IMR-90 (cell line): ENCODE data around the gene SLC7A10. TPM values are rescaled to one million over a fixed set of nuclear protein-coding genes. Genes with fewer than 3 reads are reported as not detected.

Experiments used
- ATAC-seq: fragments of 200-7000 bp; cut with Tn5 transposase; 2 replicates; pipeline ENCODE4 v1.9.1; 2020; ENCODE audit warnings: low read depth, mild to moderate bottlenecking, moderate library complexity
- BruUV-seq: library from RNA; stranded (reverse); fragments of 400-500 nt; replicated peaks from 2 replicates; lab custom pipeline; 2021; lab: Mats Ljungman, UMichigan
- CTCF ChIA-PET: fragments of 300-600 bp; formaldehyde crosslinking; extraction: SDS; loops from one replicate; lab custom pipeline; 2021; ENCODE audit warnings: antibody characterized with exemption; lab: Yijun Ruan, JAX
- POLR2A ChIA-PET: fragments of 300-600 bp; sonication (Branson Sonifier 250); formaldehyde crosslinking; loops from one replicate; lab custom pipeline; 2022; ENCODE audit warnings: antibody characterized with exemption; ENCODE audit not compliant: unreplicated experiment; lab: Charles Lee
- DNase-seq: peaks from one replicate; pipeline ENCODE4 v3.0.0; 2013
- H2AFZ ChIP-seq: replicated peaks from 2 replicates; pipeline ENCODE3; 2013; ENCODE audit warnings: low read length, mild to moderate bottlenecking; ENCODE audit not compliant: poor library complexity
- H2AK5ac ChIP-seq: 2 replicates; pipeline ENCODE4 v1.6.1; 2013; ENCODE audit warnings: low read depth, low read length, inconsistent platforms
- H2AK9ac ChIP-seq: replicated peaks from 2 replicates; pipeline ENCODE3; 2013; ENCODE audit warnings: mild to moderate bottlenecking, low read depth, low read length, moderate library complexity; ENCODE audit not compliant: poor library complexity
- H2BK120ac ChIP-seq: 2 replicates; pipeline ENCODE4 v1.6.1; 2013; ENCODE audit warnings: low read depth, low read length, inconsistent platforms
- H2BK15ac ChIP-seq: 3 replicates; pipeline ENCODE4 v1.6.1; 2013; ENCODE audit warnings: low read depth, low read length, inconsistent platforms
- H2BK20ac ChIP-seq: 2 replicates; pipeline ENCODE4 v1.6.1; 2013; ENCODE audit warnings: low read depth, mild to moderate bottlenecking, inconsistent platforms, low read length, moderate library complexity
- H2BK5ac ChIP-seq: 2 replicates; pipeline ENCODE4 v1.6.1; 2013; ENCODE audit warnings: mild to moderate bottlenecking, low read depth, low read length, inconsistent platforms; ENCODE audit not compliant: poor library complexity, severe bottlenecking
- H3K14ac ChIP-seq: replicated peaks from 2 replicates; pipeline ENCODE4 v1.6.1; 2013; ENCODE audit warnings: low read depth, low read length, inconsistent platforms
- H3K18ac ChIP-seq: 2 replicates; pipeline ENCODE4 v1.6.1; 2013; ENCODE audit warnings: low read depth, low read length, control low read depth
- H3K23ac ChIP-seq: 2 replicates; pipeline ENCODE4 v1.6.1; 2013; ENCODE audit warnings: low read depth, low read length, inconsistent platforms
- H3K27ac ChIP-seq: 2 replicates; pipeline ENCODE4 v1.5.1; 2013; ENCODE audit warnings: mild to moderate bottlenecking, control low read depth, low read length; ENCODE audit not compliant: insufficient read depth
- H3K27me3 ChIP-seq: 2 replicates; pipeline ENCODE4 v1.6.1; 2013; ENCODE audit warnings: low read length; ENCODE audit not compliant: control insufficient read depth, insufficient read depth
- H3K36me3 ChIP-seq: 2 replicates; pipeline ENCODE4 v1.6.1; 2013; ENCODE audit warnings: low read length, mixed read lengths; ENCODE audit not compliant: control insufficient read depth, insufficient read depth
- H3K4ac ChIP-seq: 2 replicates; pipeline ENCODE4 v1.6.1; 2013; ENCODE audit warnings: low read depth, low read length, inconsistent platforms
- H3K4me1 ChIP-seq: 2 replicates; pipeline ENCODE4 v1.6.1; 2013; ENCODE audit warnings: low read length, mixed read lengths; ENCODE audit not compliant: control insufficient read depth, insufficient read depth
- H3K4me2 ChIP-seq: 2 replicates; pipeline ENCODE4 v1.6.1; 2013; ENCODE audit warnings: low read depth, mild to moderate bottlenecking, control low read depth, low read length, moderate library complexity
- H3K4me3 ChIP-seq: 2 replicates; pipeline ENCODE4 v1.5.1; 2013; ENCODE audit warnings: low read depth, mild to moderate bottlenecking, control low read depth, low read length, moderate library complexity; ENCODE audit not compliant: insufficient read depth
- H3K56ac ChIP-seq: 2 replicates; pipeline ENCODE4 v1.6.1; 2013; ENCODE audit warnings: low read length, inconsistent platforms; ENCODE audit not compliant: insufficient read depth; ENCODE audit errors: extremely low read depth
- H3K79me1 ChIP-seq, 2 experiments: 2 replicates each; pipeline ENCODE4 v1.6.1; 2013; ENCODE audit warnings: low read length in 2 of 2, inconsistent platforms in 1 of 2, low read depth in 1 of 2
- H3K9ac ChIP-seq: 2 replicates; pipeline ENCODE4 v1.6.1; 2013; ENCODE audit warnings: low read depth, low read length, control low read depth
- H3K9me1 ChIP-seq: 2 replicates; pipeline ENCODE4 v1.6.1; 2013; ENCODE audit warnings: low read length, inconsistent platforms; ENCODE audit not compliant: insufficient read depth
- H3K9me3 ChIP-seq: 2 replicates; pipeline ENCODE4 v1.6.1; 2013; ENCODE audit warnings: low read length; ENCODE audit not compliant: control insufficient read depth, insufficient read depth
- H4K20me1 ChIP-seq: 2 replicates; pipeline ENCODE4 v1.6.1; 2013; ENCODE audit warnings: low read length, inconsistent platforms; ENCODE audit not compliant: insufficient read depth
- H4K5ac ChIP-seq: 2 replicates; pipeline ENCODE4 v1.6.1; 2013; ENCODE audit warnings: mild to moderate bottlenecking, low read depth, low read length, control low read depth
- H4K8ac ChIP-seq, 2 experiments: 2 replicates each; pipeline ENCODE4 v1.6.1; 2013; ENCODE audit warnings: low read depth in 2 of 2, low read length in 2 of 2, control low read depth in 1 of 2, inconsistent platforms in 1 of 2
- H4K91ac ChIP-seq: 2 replicates; pipeline ENCODE4 v1.6.1; 2013; ENCODE audit warnings: low read depth, low read length, inconsistent platforms; ENCODE audit not compliant: insufficient read depth
- BHLHE40 ChIP-seq: fragments of 150-350 bp; IDR thresholded peaks from 2 replicates; pipeline ENCODE4 v1.6.1; 2016; ENCODE audit warnings: mild to moderate bottlenecking, low read depth, low read length
- CEBPB ChIP-seq: IDR thresholded peaks from 2 replicates; pipeline ENCODE4 v1.6.1; 2012; ENCODE audit warnings: low read depth, low read length, improper control_type of control experiment
- CHD1 ChIP-seq: IDR thresholded peaks from 2 replicates; pipeline ENCODE4 v1.6.1; 2012; ENCODE audit warnings: low read depth, low read length, improper control_type of control experiment
- FOS ChIP-seq: fragments of 150-350 bp; IDR thresholded peaks from 2 replicates; pipeline ENCODE4 v1.6.1; 2016; ENCODE audit warnings: low read depth, low read length
- MAFK ChIP-seq: IDR thresholded peaks from 2 replicates; pipeline ENCODE4 v1.6.1; 2012; ENCODE audit warnings: low read depth, low read length, improper control_type of control experiment
- MAZ ChIP-seq: IDR thresholded peaks from 2 replicates; pipeline ENCODE4 v1.6.1; 2012; ENCODE audit warnings: low read depth, mild to moderate bottlenecking, low read length, improper control_type of control experiment, moderate library complexity, borderline replicate concordance
- MXI1 ChIP-seq: IDR thresholded peaks from 2 replicates; pipeline ENCODE4 v1.6.1; 2012; ENCODE audit warnings: low read depth, mild to moderate bottlenecking, low read length, moderate library complexity, borderline replicate concordance
- NFE2L2 ChIP-seq: fragments of 150-350 bp; IDR thresholded peaks from 2 replicates; pipeline ENCODE4 v1.6.1; 2016; ENCODE audit warnings: low read depth, mild to moderate bottlenecking, low read length
- POLR2A ChIP-seq: IDR thresholded peaks from 2 replicates; pipeline ENCODE4 v1.6.1; 2012; ENCODE audit warnings: mild to moderate bottlenecking, low read depth, low read length
- RAD21 ChIP-seq: IDR thresholded peaks from 2 replicates; pipeline ENCODE4 v1.6.1; 2012; ENCODE audit warnings: low read length, improper control_type of control experiment
- RCOR1 ChIP-seq: IDR thresholded peaks from 2 replicates; pipeline ENCODE4 v1.6.1; 2012; ENCODE audit warnings: mild to moderate bottlenecking, low read length, improper control_type of control experiment; ENCODE audit not compliant: insufficient replicate concordance
- RFX5 ChIP-seq: IDR thresholded peaks from 2 replicates; pipeline ENCODE4 v1.8.0; 2012; ENCODE audit warnings: low read depth, mild to moderate bottlenecking, low read length, moderate library complexity
- SMC3 ChIP-seq: fragments of 150-350 bp; IDR thresholded peaks from 2 replicates; pipeline ENCODE4 v1.6.1; 2016; ENCODE audit warnings: low read depth, mild to moderate bottlenecking, antibody characterized with exemption, low read length, moderate library complexity
- WGBS, 2 experiments: methylation state at CpG; one replicate each; pipeline versions ENCODE4 v1.1.5 to v1.1.7; 2013; ENCODE audit warnings: missing lambda C conversion rate in 2 of 2; ENCODE audit not compliant: insufficient read length in 1 of 2; ENCODE audit errors: extremely low coverage in 2 of 2; 5-methylcytosine and 5-hydroxymethylcytosine counted together
- dilution Hi-C: fragments of 300-500 bp; cut with HindIII; formaldehyde crosslinking; loops from one replicate; pipeline ENCODE4 v1.14.3; 2018; ENCODE audit warnings: low sequenced_read_pairs; ENCODE audit not compliant: unreplicated experiment
- in situ Hi-C: fragments of 300-500 bp; cut with MboI; formaldehyde crosslinking; loops from 3 replicates; pipeline ENCODE4 v1.14.3; 2019; ENCODE audit warnings: low sequenced_read_pairs, inconsistent platforms, mixed read lengths
- intact Hi-C: fragments of 100-400 bp; cut with micrococcal nuclease; formaldehyde crosslinking; loops from 2 replicates; pipeline ENCODE4 v1.10.0; 2022
- polyA plus RNA-seq, 3 experiments: library from polyadenylated mRNA; depleted of rRNA; stranded (reverse); fragments of >200 nt; gene quantifications; 2 replicates each; pipeline ENCODE4 v1.2.3, GENCODE V29; 2012; ENCODE audit warnings: low replicate concordance in 1 of 3
- total RNA-seq: library from RNA; depleted of rRNA; stranded (reverse); fragments of >200 nt; gene quantifications from 2 replicates; pipeline ENCODE4 v1.2.3, GENCODE V29; 2012
- TF ChIP-seq, protein P1 (sequence below): fragments of 150-350 bp; IDR thresholded peaks from 2 replicates; pipeline ENCODE4 v1.6.1; 2017; ENCODE audit warnings: mild to moderate bottlenecking, antibody characterized with exemption, low read length, low read depth
- TF ChIP-seq, protein P2 (sequence below): fragments of 150-350 bp; IDR thresholded peaks from 2 replicates; pipeline ENCODE4 v1.6.1; 2016; ENCODE audit warnings: low read depth, mild to moderate bottlenecking, low read length, moderate library complexity, borderline replicate concordance
- TF ChIP-seq, protein P3 (sequence below): conservative IDR thresholded peaks from 2 replicates; pipeline ENCODE4 v1.5.1; 2012; ENCODE audit warnings: mild to moderate bottlenecking, low read depth, low read length, improper control_type of control experiment

The SLC7A10 gene
- total and polyA plus RNA-seq, 2 of the 4 experiments (the other 2 are of a cell fraction): not detected

DNA sequence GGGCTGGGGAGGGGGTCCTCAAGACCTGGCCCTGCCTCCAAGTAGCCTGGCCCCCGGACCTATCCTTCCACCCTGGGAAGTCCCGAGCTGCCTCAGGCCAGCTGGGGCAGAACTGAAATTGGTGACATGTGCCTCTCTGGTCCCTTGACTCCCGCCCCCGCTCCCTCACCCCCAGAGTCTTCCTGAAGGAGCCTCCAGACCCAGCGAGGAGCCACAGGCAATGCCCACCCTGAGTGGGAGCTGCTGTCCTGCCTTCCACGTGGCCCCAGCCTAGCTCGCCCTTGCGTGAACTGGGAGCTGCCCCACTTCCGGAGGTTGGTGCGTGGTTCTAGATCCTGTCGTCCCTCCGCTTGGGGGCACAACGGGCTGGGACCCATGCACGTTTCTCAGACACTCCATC, 42.1 kb upstream of the SLC7A10 start:
- ATAC-seq: no peak
- Histone ChIP-seq H4K20me1 (no peaks in the 10 kb centered on the region), H3K4me2 (no peak overlapping the region), H3K4me1 (no peaks in the 10 kb centered on the region), H2AFZ (no peak overlapping the region), H2BK120ac (no peak overlapping the region), H4K91ac (no peak overlapping the region), H2AK5ac (no peak overlapping the region), H4K8ac (no peak overlapping the region), H2AK9ac (no peak overlapping the region), H4K5ac (no peak overlapping the region), H3K18ac (no peak overlapping the region), H3K9ac (no peak overlapping the region), H2BK5ac (no peak overlapping the region), H3K4ac (no peak overlapping the region), H2BK15ac (no peak overlapping the region), H3K27me3 (peaks cover 13% of the 10 kb centered on the region; the same call in 1 of the 2 replicates), H3K79me1 (no peaks in the 10 kb centered on the region), H3K23ac (no peak overlapping the region), H3K27ac (no peak overlapping the region), H2BK20ac (no peak overlapping the region), H3K56ac (no peak overlapping the region), H3K14ac (no peak overlapping the region), H3K9me1 (no peaks in the 10 kb centered on the region), H3K4me3 (no peak overlapping the region), H3K36me3 (no peaks in the 10 kb centered on the region), H3K9me3 (no peaks in the 10 kb centered on the region)
- TF ChIP-seq RAD21 (no peak), CEBPB (no peak), MAFK (no peak), SMC3 (no peak), MAZ (no peak), BHLHE40 (no peak), MXI1 (no peak), RCOR1 (no peak), NFE2L2 (no peak), FOS (no peak), CHD1 (no peak), RFX5 (no peak), POLR2A (no peak)
- TF ChIP-seq, protein P1, sequence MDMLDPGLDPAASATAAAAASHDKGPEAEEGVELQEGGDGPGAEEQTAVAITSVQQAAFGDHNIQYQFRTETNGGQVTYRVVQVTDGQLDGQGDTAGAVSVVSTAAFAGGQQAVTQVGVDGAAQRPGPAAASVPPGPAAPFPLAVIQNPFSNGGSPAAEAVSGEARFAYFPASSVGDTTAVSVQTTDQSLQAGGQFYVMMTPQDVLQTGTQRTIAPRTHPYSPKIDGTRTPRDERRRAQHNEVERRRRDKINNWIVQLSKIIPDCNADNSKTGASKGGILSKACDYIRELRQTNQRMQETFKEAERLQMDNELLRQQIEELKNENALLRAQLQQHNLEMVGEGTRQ: no peak
- TF ChIP-seq, protein P2, sequence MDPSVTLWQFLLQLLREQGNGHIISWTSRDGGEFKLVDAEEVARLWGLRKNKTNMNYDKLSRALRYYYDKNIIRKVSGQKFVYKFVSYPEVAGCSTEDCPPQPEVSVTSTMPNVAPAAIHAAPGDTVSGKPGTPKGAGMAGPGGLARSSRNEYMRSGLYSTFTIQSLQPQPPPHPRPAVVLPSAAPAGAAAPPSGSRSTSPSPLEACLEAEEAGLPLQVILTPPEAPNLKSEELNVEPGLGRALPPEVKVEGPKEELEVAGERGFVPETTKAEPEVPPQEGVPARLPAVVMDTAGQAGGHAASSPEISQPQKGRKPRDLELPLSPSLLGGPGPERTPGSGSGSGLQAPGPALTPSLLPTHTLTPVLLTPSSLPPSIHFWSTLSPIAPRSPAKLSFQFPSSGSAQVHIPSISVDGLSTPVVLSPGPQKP: no peak
- TF ChIP-seq, protein P3, sequence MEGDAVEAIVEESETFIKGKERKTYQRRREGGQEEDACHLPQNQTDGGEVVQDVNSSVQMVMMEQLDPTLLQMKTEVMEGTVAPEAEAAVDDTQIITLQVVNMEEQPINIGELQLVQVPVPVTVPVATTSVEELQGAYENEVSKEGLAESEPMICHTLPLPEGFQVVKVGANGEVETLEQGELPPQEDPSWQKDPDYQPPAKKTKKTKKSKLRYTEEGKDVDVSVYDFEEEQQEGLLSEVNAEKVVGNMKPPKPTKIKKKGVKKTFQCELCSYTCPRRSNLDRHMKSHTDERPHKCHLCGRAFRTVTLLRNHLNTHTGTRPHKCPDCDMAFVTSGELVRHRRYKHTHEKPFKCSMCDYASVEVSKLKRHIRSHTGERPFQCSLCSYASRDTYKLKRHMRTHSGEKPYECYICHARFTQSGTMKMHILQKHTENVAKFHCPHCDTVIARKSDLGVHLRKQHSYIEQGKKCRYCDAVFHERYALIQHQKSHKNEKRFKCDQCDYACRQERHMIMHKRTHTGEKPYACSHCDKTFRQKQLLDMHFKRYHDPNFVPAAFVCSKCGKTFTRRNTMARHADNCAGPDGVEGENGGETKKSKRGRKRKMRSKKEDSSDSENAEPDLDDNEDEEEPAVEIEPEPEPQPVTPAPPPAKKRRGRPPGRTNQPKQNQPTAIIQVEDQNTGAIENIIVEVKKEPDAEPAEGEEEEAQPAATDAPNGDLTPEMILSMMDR: no peak
- 65% methylated on average over 4 of the region's 14 CpGs; no CpG with 5 or more reads in 1 of the 2 experiments for WGBS, 2 experiments
- ChIA-PET CTCF (interaction anchor here (0.9 kb wide), 1 partner anchor 9 kb away, joined by 4 read pairs; no protein-coding TSS in a partner anchor), POLR2A (interaction anchor here (0.5 kb wide), 1 partner anchor 530 kb away, joined by 5 read pairs; no protein-coding TSS in a partner anchor)
- BruUV-seq: no TSS peak
- dilution Hi-C loops (no loop called here), intact Hi-C loops (no loop called here), in situ Hi-C loops (no loop called here)
- no peak for DNase-seq
